A673 (cell line): ENCODE data around the gene TREM2. TPM values are rescaled to one million over a fixed set of nuclear protein-coding genes. Genes with fewer than 3 reads are reported as not detected.

Source experiments
- BruUV-seq: library from RNA; stranded (reverse); fragments of 400-500 nt; replicated peaks from 2 replicates; lab custom pipeline; 2021; lab: Mats Ljungman, UMichigan
- CTCF ChIA-PET: fragments of 300-600 bp; sonication (Branson Sonifier 250); formaldehyde crosslinking; loops from one replicate; lab custom pipeline; 2022; ENCODE audit warnings: antibody characterized with exemption; lab: Charles Lee
- POLR2A ChIA-PET: fragments of 300-600 bp; sonication (Branson Sonifier 250); formaldehyde crosslinking; loops from one replicate; lab custom pipeline; 2022; ENCODE audit warnings: antibody characterized with exemption; ENCODE audit not compliant: low non-redundant PET; lab: Charles Lee
- DNase-seq: peaks from one replicate; pipeline ENCODE4 v3.0.0-alpha.2; 2015; ENCODE audit warnings: low spot score
- H3K27ac ChIP-seq: fragments of 200-600 bp; sonication (generic); 2 replicates; pipeline ENCODE4 v1.5.1; 2016; ENCODE audit warnings: mixed run types, low read depth, mild to moderate bottlenecking, mixed read lengths, antibody characterized with exemption, low read length; ENCODE audit not compliant: poor library complexity, severe bottlenecking
- H3K27me3 ChIP-seq: fragments of 200-600 bp; sonication (generic); replicated peaks from 2 replicates; pipeline ENCODE4 v1.6.1; 2017; ENCODE audit warnings: mixed run types, low read depth, mild to moderate bottlenecking, mixed read lengths, antibody characterized with exemption, low read length; ENCODE audit not compliant: insufficient read depth, poor library complexity
- H3K36me3 ChIP-seq: fragments of 200-600 bp; sonication (generic); 2 replicates; pipeline ENCODE4 v1.6.1; 2016; ENCODE audit warnings: mixed run types, mild to moderate bottlenecking, mixed read lengths, antibody characterized with exemption, low read length; ENCODE audit not compliant: insufficient read depth, poor library complexity, severe bottlenecking
- H3K4me1 ChIP-seq: fragments of 200-600 bp; sonication (generic); 2 replicates; pipeline ENCODE4 v1.6.1; 2017; ENCODE audit warnings: mixed run types, mild to moderate bottlenecking, mixed read lengths, antibody characterized with exemption, low read length; ENCODE audit not compliant: insufficient read depth, poor library complexity, severe bottlenecking
- H3K4me3 ChIP-seq: fragments of 200-600 bp; sonication (generic); 2 replicates; pipeline ENCODE4 v1.5.1; 2016; ENCODE audit warnings: low read depth, mixed run types, mild to moderate bottlenecking, mixed read lengths, low read length; ENCODE audit not compliant: poor library complexity, severe bottlenecking
- H3K9me3 ChIP-seq: fragments of 200-600 bp; sonication (generic); 2 replicates; pipeline ENCODE4 v1.6.1; 2016; ENCODE audit warnings: mixed run types, low read depth, mild to moderate bottlenecking, mixed read lengths, antibody characterized with exemption, low read length; ENCODE audit not compliant: poor library complexity, severe bottlenecking
- CTCF ChIP-seq: fragments of 300-800, 200-600 bp; sonication (generic); conservative IDR thresholded peaks from 2 replicates; pipeline ENCODE4 v1.5.1; 2017; ENCODE audit warnings: low read depth, mild to moderate bottlenecking, antibody characterized with exemption, low read length, moderate library complexity, mixed read lengths
- EZH2 ChIP-seq: fragments of 200-600 bp; sonication (generic); IDR thresholded peaks from 2 replicates; pipeline ENCODE4 v1.6.1; 2017; ENCODE audit warnings: borderline replicate concordance, low read depth, mild to moderate bottlenecking, mixed read lengths, antibody characterized with exemption, low read length; ENCODE audit not compliant: poor library complexity, severe bottlenecking
- intact Hi-C: fragments of 100-400 bp; cut with micrococcal nuclease; formaldehyde crosslinking; loops from one replicate; pipeline ENCODE4 v1.10.0; 2022; ENCODE audit not compliant: unreplicated experiment
- total RNA-seq: library from RNA; stranded (reverse); gene quantifications from 2 replicates; pipeline ENCODE4 v1.2.3, GENCODE V29; 2021

TREM2 gene
- total RNA-seq, 1 experiment from 2014 or later: not detected

GRCh38 chr6:41132254-41132653, 30.7 kb downstream of the TREM2 start:
- no peak for DNase-seq
- Histone ChIP-seq H3K27me3 (no peaks in the 10 kb centered on the region), H3K4me1 (no peaks in the 10 kb centered on the region), H3K9me3 (no peaks in the 10 kb centered on the region), H3K27ac (no peak overlapping the region), H3K36me3 (no peaks in the 10 kb centered on the region), H3K4me3 (no peak overlapping the region)
- CTCF ChIA-PET: no interaction called here
- POLR2A ChIA-PET: no interaction called here
- TF ChIP-seq CTCF: no peak
- no peak for TF ChIP-seq EZH2
- intact Hi-C loops: no loop called here
- no TSS peak for BruUV-seq

DNA sequence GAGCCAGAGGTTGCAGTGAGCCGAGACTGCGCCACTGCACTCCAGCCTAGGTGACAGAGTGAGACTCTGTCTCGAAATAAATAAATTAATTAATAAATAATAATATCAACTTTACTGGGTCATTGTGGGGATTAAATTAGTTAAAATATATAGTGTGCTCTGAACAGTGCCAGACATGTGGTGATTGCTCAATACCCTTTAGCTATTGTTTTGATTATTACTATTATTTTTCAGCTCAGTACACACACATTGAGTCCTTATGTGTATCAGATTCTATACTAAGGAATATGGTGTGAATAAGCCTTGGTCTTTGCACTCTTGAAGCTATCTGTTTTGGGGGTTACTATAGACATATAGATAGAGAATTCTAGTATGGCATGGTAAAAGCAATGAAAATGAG, 37.6 kb downstream of the TREM2 start:
- Histone ChIP-seq H3K4me3 (no peak overlapping the region), H3K36me3 (no peaks in the 10 kb centered on the region), H3K27me3 (no peaks in the 10 kb centered on the region), H3K4me1 (no peaks in the 10 kb centered on the region), H3K27ac (no peak overlapping the region), H3K9me3 (no peaks in the 10 kb centered on the region)
- intact Hi-C loops: no loop called here
- ChIA-PET POLR2A (no interaction called here), CTCF (interaction anchor here (0.7 kb wide), 1 partner anchor 557 kb away, joined by 3 read pairs; no protein-coding TSS in a partner anchor)
- BruUV-seq: no TSS peak
- TF ChIP-seq CTCF (no peak), EZH2 (no peak)
- DNase-seq: no peak

DNA sequence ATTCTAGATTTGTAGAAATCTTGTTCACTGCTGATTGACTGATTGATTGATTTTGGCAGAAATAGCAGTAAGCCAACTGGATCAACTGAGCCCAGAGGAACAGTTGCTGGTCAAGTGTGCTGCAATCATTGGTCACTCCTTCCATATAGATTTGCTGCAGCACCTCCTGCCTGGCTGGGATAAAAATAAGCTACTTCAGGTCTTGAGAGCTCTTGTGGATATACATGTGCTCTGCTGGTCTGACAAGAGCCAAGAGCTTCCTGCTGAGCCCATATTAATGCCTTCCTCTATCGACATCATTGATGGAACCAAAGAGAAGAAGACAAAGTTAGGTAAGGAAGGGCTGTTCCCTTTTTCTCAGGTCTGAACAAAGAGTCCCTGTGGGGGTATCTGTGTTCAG, 40.0 kb downstream of the TREM2 start:
- TF ChIP-seq CTCF (no peak), EZH2 (no peak)
- intact Hi-C loops: no loop called here
- H3K27ac ChIP-seq: no peak overlapping the region
- BruUV-seq: no TSS peak
- no peaks in the 10 kb centered on the region for H3K27me3 ChIP-seq
- POLR2A ChIA-PET: no interaction called here
- CTCF ChIA-PET: interaction anchor here (0.5 kb wide), 2 partner anchors 928 to 1623 kb away, joined by 5 to 7 read pairs; partner anchors contain the start of genes TAF8 and TBCC
- H3K4me3 ChIP-seq: no peak overlapping the region
- no peaks in the 10 kb centered on the region for H3K36me3 ChIP-seq
- no peaks in the 10 kb centered on the region for H3K9me3 ChIP-seq
- H3K4me1 ChIP-seq: no peaks in the 10 kb centered on the region
- DNase-seq: no peak
